Measurements from ENCODE around the gene FMN1.

GRCh38 chr15:33157371-33158037, 37.0 kb downstream of the FMN1 start:
- TF ChIP-seq TAF1 (IDR thresholded peaks at IDR 0.05; ENCODE audit: borderline replicate concordance, low read depth, low read length): no peak
- no peak for TF ChIP-seq GABPA (IDR thresholded peaks at IDR 0.05; ENCODE audit: low read depth)
- TF ChIP-seq MEF2A (IDR thresholded peaks at IDR 0.05; ENCODE audit: insufficient read depth, low read depth, low read length): no peak
- no peak for TF ChIP-seq NBN (IDR thresholded peaks at IDR 0.05)
- no peak for TF ChIP-seq ZBTB40 (IDR thresholded peaks at IDR 0.05; ENCODE audit: borderline replicate concordance)
- no peak for TF ChIP-seq RFX5 (IDR thresholded peaks at IDR 0.05; ENCODE audit: low read depth, low read length)
- no peak for TF ChIP-seq HDAC2 (IDR thresholded peaks at IDR 0.05)
- no peak for TF ChIP-seq CBX5 (IDR thresholded peaks at IDR 0.05; ENCODE audit: low read depth)
- no peak for TF ChIP-seq KDM1A (IDR thresholded peaks at IDR 0.05; ENCODE audit: borderline replicate concordance)
- TF ChIP-seq CREM (IDR thresholded peaks at IDR 0.05; ENCODE audit: low read depth): no peak
- TF ChIP-seq, protein P1, sequence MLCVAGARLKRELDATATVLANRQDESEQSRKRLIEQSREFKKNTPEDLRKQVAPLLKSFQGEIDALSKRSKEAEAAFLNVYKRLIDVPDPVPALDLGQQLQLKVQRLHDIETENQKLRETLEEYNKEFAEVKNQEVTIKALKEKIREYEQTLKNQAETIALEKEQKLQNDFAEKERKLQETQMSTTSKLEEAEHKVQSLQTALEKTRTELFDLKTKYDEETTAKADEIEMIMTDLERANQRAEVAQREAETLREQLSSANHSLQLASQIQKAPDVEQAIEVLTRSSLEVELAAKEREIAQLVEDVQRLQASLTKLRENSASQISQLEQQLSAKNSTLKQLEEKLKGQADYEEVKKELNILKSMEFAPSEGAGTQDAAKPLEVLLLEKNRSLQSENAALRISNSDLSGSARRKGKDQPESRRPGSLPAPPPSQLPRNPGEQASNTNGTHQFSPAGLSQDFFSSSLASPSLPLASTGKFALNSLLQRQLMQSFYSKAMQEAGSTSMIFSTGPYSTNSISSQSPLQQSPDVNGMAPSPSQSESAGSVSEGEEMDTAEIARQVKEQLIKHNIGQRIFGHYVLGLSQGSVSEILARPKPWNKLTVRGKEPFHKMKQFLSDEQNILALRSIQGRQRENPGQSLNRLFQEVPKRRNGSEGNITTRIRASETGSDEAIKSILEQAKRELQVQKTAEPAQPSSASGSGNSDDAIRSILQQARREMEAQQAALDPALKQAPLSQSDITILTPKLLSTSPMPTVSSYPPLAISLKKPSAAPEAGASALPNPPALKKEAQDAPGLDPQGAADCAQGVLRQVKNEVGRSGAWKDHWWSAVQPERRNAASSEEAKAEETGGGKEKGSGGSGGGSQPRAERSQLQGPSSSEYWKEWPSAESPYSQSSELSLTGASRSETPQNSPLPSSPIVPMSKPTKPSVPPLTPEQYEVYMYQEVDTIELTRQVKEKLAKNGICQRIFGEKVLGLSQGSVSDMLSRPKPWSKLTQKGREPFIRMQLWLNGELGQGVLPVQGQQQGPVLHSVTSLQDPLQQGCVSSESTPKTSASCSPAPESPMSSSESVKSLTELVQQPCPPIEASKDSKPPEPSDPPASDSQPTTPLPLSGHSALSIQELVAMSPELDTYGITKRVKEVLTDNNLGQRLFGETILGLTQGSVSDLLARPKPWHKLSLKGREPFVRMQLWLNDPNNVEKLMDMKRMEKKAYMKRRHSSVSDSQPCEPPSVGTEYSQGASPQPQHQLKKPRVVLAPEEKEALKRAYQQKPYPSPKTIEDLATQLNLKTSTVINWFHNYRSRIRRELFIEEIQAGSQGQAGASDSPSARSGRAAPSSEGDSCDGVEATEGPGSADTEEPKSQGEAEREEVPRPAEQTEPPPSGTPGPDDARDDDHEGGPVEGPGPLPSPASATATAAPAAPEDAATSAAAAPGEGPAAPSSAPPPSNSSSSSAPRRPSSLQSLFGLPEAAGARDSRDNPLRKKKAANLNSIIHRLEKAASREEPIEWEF (IDR thresholded peaks at IDR 0.05; ENCODE audit: insufficient replicate concordance, low read depth, low read length): no peak
- TF ChIP-seq BHLHE40 (IDR thresholded peaks at IDR 0.05; ENCODE audit: borderline replicate concordance in 1 of 2, low read depth in 2 of 2, low read length in 1 of 2): no peak
- TF ChIP-seq POLR2AphosphoS5 (IDR thresholded peaks at IDR 0.05; ENCODE audit: low read length): no peak

All from GM12878 (cell line).